CD4-positive, alpha-beta T cell treated with Interleukin-15 for 1 hour (primary cell): ENCODE data around the gene PRKN.

Experiments used
- DNase-seq: peaks from one replicate; pipeline ENCODE4 v3.0.0-alpha.2; 2020

The PRKN gene

DNA sequence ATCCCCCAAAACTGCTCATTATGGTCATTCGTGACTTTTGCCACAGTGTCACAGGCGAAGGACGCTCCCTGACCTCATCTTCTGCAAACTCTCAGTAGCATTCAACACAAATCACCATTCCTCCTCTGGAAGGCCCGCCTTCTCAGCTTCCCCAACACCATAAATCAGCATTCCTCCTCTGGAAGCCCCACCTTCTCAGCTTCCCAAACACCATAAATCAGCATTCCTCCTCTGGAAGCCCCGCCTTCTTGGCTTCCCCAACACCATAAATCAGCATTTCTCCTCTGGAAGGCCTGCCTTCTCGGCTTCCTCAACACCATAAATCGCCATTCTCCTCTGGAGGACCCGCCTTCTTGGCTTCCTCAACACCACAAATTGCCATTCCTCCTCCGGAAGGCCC lies 1165.7 kb downstream of the PRKN start:
- no peak for DNase-seq

DNA sequence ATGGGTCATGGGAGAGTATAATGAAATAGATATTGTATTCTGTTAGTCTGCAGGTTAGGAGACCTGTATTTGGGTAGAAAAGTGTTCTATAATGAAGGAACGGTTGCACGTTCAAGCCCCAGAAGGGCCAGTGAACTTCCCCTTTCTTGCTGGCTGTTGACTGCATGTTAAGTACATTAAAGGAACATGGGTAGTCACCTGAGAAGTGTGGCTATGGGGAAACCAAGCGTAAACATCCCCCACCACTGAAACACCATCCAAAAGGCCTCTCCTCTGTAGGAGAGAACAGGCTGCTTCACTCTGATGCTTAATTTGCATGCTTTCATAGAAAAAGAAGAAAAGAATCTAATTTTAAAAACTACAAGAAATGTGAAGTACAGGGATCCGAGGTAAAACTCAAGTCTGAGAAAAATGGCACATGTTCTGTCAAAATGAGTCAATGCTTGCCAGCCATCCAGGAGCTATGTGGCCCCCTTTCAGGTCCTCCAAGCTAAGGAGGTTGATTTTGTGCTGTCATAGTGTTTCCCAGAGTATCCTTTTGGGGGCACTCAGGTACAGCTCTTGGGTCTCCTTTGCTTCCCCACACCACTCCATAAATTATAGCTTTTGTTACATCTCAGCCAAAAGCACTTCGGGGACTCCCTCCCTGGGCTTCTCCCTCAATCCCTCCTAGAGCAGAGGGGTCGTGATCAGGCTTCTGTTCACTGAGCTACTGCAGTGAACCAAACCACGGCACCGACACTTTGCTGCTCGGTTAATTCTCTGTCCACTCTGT lies 1170.0 kb downstream of the PRKN start:
- no peak for DNase-seq

DNA sequence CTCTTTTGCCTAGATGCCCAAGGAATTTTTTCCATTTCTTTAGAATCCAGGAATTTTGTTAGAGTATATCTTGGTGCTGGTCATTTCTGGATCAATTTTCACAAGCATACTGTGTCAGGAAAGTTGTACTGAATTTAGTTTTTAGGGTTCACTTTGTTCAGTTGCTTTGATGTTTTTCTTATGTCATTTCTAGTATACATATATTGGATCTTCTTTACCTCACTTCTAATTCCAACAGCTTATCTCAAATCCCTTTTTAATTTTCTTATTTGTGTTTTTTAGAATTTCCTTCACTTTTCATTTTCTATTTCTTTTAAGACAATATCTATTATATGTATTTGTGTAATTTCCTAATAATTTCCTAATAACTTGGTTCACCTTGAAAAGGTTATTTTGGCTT lies 1172.7 kb downstream of the PRKN start:
- DNase-seq, result no peak

DNA sequence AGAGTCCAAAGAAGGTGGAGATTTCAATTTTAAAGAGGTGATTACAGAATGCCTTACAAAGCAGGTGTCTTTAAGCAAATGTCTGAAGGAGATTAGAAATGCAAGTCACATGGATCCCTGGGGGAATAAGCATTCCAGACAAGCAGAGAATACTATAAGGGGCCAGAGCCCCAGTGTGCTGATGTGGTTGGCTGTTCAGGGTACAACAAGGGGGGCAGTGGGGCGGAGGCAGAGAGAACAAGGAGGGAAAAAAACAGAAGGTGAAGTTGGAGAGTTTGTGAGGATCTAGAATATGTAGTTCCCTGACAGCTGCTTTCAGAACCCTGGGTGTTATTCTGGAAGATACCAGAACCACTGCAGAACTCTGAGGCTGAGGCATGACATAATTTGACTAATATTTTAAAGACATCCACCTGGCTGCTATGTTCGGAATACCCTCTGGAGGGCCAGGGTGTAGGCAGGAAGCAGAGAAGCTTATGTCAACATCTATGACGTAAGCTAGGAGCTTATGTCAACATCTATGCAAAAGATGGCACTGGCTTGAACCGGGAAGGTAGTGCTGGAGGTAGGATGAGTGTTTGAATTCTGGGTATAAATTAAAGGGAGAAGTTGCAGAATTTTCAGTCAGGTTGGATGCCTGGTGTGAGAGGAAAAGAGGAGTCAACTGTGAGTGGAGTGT lies 1177.5 kb downstream of the PRKN start:
- no peak for DNase-seq

DNA sequence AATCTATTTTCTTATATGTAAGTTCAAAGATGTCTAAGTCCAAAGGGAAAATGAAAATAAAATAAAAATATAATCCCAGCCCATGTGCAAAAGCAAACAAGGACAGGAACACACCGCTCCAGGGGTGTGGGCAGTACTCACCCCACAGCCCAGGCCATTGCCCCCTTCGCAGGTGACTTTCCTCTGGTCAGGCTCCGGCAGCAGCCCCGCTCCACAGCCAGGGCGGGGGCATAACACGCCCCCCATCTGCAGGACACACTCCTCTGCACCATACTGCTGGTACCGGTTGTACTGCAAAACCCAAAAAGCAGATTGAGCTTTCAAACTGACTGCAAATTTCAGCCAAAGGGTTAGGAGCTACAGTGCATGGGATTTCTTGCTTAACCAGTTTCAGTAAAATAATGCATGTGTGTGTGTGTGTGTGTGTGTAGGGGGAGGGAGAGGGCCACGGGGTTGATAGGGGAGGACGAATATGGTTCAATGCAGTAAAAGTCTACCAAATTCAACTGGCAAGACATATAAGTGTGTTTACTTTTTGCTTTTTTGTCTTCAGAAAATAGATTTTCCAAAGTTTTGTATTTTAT lies 1178.8 kb downstream of the PRKN start:
- DNase-seq, result no peak

DNA sequence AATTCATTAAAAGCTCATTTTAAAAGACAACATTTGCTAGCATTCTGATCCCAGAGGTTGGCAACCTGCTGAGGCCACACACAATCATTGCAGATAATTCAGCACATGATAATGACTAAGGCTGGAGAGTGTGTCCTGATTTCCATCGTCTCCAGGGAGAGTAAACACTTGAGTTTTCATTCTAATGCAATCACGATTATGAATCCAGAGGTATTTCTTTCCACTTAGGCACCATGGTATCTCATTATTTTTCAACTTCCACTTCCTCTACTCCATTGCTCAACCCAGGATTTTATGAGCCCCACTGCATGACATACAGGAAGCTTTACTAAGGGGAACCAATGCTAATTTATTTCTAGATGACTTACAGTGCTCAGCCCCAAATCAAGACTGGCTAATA lies 1179.9 kb downstream of the PRKN start:
- DNase-seq, result no peak

DNA sequence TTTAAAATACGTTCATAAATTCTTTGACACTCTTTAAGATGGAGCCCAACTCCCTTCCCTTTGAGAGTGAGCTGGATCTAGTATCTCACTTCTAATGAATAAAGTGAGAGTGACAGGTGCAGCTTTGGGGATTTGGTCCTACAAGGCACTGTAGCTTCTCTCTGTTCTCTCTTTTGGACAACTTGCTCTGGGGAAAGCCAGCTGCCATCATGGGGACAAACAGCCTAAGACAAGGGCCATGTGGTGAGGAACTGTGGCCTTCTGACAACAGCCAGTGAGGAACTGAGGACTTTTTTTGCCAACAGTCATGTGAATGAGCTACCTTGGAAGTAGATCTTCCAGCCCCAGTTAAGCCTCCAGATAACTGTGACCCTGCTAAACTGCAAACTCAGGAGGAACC lies 1180.9 kb downstream of the PRKN start:
- no peak for DNase-seq

DNA sequence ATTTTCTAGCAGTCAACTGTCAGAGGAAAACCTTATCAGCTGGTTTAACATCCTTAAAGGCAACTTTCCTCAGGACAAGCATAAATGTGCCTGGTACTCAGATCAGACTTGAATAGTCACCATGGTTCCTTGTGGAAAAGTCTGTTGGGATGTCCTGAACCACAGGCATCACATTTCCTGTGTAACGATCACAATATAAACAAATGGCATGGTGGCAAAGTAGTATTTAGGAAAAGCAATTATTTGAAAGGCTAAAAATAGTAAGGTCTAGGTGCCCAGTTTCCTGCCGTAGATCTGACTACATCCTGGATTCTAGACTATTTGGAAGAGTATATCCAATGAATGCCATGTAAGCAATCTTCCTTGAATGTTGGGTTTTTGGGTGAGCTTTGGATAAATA lies 1181.8 kb downstream of the PRKN start:
- DNase-seq, result no peak

DNA sequence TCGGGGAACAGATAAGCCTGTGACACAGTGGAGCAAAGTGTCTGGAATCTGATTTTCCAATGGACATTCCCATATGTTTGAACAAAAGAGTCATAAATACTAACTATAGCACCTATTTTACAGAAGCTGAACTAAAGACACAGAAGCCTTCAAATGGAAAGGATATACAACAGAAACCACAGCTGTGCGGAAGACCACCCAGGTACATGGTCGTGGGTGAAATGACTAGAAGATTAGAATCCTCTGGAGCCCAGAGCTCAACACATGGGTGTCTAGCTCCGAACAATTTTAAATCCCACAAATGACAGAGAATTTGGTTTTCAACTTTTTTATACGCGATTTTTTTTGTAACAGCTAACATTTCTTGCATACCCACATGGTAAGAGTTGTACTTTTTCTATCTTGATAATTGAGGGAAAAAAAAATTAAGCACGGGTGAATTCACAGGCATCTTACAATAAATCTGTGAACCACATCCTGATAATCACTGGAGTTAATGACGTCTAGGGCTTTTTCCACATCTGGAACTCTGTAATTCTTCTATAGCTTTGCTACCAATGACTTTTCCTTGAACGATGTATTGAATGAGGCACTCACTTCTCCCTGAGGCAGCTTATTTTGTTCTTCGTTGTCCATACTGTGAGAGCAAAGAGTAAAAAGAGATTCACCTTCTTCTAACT lies 1182.6 kb downstream of the PRKN start:
- no peak for DNase-seq

DNA sequence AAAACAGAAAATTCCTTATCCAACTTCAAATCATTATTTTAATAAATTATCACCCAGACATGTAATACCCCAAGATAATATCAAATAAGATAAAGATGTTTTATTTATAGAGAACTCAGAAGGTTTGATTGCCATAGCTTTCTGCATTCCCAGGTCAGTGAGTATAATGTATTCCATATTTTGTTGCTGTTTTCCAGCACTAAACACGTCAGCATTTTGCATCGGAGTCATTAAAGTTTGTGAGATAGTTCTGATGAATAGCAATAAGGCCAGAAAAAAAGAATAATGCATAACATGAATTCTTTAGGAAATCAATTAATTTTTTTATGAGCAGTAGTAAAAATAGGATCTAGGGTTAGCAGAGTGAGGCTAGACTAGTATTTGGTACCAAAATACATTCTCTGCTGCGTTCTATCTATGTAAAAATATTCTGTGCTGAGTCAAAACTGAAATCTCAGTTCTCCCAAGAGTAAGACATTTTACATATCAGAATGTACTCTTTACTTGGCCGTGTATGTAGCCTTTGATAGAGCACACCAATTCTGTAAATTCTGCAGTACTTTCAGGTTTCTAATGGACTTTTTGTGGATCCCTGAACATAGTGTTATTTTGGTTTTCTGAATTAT lies 1183.8 kb downstream of the PRKN start:
- DNase-seq, result no peak

DNA sequence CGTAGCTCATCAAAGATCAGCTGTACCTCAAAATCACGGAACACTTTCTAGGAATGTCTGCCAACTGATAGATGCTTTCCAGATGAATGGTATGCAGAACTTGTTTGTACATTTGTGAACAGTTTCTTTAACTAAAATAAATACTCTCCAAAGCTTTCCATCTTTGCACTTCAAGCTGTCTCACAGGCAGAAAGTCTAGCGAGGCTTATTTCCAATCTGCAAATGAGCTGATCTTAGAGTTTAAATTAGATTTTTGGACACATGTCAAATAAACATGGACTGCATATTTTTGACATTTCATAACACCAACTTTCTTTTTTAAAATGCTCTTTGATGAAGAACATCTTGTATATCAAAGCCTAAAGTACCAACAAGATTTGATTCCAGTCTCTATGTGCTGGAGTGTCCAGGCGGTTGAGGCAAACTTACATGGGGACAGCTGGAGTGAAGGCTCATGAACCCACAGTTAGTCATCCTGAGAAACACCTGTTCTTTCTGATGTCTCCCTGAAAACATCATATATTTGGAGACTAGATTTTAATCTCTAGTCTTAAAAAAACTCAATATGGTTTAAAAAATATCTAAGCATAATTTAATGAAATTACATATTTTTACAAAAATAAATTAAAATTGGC lies 1185.1 kb downstream of the PRKN start:
- no peak for DNase-seq

DNA sequence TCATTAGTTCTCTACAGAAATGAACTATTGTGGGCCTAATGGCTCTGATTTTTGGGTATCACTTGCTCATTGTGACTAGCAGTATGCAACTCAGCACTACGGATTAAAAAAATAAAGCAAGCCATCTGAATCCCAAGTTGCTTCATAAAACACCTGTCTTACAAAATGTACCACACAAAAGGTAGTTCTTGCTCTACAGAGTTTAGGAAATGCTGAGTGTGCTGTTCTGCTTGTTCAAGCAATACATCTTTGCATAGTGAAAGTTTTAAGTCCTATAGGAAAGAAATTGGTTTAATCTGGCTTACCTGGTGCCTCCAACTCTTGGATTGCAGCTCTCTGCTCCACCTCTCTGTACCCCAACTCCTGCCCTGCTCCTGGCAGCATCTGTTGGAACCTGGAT lies 1187.0 kb downstream of the PRKN start:
- DNase-seq, result no peak

DNA sequence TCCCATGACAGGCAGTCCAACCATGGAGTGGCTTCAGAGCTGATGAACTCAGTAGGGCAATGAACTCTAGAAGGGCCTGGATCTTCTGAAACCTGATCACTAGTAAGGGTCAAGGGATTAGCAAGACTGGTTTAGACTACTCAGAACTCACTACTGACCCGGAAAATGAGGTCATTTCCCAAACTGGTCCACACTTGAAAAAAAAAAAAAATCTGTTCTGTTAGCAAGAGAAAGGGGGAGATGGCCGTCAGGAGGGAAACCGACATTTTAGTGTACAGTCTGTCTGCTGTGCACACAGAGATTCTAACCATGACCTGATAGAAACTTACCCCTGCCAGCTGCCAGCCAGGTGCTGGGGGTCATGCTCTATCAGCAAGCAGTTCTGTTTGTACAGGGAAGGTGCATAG lies 1191.3 kb downstream of the PRKN start:
- DNase-seq, result no peak

DNA sequence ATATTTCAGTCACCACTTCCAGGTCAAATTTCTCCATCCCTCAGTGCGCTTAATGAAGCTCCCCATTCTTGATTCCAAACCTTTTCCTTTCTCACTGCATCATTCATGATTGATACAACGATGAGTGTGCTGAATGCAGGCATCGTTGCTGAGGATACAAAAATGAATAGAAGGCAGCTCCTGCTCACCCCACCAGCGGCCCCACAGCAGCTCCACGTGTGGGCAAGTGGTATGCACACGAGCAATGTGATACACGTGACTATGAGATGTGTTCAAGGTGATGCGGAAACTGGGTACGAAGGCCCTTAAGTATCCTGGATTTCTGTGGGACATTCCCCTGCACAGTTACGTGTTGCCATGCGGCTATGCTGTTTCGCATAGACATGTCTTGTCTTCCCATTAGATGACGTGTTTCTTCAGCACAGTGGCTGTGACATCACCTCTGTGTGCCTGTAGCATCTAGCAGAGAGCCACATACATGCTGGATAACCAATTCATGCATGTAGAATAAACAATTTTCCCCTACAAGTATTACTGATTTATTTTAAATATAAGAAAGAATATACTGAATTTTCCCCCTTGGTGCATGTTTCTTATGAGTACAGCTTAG lies 1193.2 kb downstream of the PRKN start:
- no peak for DNase-seq

DNA sequence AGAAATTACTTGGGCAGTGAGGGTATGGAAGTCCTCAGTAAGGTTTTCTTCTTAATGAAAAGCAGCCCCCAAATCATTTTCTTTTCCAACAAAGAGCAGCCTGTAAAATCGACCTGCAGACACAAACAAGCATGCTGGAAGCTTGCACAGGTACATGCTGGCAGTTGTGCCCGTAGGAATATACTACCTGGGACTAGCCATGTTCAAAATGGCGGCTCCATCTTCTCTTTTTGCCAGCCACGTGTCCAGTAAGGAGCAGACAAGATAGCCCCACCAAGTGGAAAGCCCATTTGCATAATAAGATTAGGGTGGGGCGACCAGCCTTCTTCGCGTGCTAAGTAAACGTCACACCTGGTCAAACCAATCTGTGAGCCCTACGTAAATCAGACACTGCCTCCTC lies 1194.3 kb downstream of the PRKN start:
- no peak for DNase-seq

DNA sequence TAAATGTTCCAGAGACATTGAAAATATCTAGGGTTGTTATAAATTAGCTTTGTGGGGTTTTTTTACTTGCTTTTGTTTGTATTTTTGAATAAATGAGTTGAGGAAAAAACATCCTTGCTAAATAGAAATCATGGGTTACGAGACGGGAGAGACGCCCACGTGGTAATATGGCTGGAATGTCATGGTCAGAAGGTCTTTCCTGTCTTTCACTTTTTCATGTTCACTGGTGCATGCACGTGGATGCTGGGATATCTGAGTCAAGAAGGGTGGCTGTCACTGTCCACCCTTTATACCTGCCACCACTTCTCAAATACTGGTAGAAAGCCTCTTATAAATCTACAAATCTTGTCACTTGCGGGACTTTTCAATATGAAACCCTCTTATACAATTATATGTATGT lies 1195.0 kb downstream of the PRKN start:
- DNase-seq, result no peak

DNA sequence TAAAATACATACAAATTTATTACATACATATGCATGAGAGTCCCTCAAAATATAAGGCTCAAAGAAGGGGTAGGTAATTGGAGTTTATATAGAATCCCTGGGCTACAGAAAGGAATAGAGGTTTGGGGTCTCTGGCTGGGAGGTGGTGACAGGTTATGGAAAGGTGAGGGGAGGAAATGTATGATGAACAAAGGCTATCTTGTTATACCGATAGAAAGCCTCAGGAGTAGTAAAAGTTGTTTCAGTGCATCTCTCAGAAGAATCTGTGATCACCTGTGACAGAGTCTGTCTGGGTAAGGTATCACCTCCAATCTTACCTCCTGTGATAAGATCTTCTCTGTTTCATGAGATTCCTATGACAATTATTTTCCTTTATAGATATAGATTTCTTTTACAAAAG lies 1200.8 kb downstream of the PRKN start:
- DNase-seq, result no peak

DNA sequence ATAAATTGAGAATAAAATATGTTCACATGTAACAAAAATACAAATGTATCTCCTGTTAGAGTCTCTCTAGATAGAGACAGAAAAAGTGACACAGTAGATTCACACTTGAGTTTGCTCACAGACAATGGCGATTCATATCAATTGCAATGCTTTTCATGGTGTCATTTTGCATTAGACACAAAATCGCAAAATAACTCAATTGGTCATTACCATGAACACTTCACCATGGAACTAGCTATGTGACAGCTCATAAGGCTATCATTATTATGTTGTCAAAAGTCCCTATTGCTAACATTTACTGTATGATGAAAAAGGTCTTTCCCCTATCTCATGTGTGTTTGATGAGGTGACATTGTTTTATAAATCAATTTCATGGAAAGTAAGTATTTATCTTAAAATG lies 1204.2 kb downstream of the PRKN start:
- no peak for DNase-seq

DNA sequence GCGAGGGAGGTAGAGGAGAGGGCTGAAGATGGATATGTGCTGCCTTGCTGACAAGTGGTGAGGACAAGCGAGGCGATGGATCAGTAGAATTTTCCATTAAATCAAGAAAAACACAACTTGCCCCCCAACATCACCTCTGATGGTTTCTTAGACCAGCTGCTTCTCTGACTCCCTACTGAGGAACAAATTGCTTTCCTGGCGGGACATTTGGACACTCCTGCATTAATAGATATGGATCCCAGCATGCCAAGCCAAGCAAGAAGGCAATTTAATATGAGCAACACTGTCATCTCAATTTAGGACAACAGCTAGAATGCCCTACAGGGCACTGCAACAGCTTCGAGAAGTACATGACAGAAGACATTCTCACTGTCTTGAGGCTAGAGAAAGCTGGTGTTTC lies 1205.3 kb downstream of the PRKN start:
- no peak for DNase-seq

DNA sequence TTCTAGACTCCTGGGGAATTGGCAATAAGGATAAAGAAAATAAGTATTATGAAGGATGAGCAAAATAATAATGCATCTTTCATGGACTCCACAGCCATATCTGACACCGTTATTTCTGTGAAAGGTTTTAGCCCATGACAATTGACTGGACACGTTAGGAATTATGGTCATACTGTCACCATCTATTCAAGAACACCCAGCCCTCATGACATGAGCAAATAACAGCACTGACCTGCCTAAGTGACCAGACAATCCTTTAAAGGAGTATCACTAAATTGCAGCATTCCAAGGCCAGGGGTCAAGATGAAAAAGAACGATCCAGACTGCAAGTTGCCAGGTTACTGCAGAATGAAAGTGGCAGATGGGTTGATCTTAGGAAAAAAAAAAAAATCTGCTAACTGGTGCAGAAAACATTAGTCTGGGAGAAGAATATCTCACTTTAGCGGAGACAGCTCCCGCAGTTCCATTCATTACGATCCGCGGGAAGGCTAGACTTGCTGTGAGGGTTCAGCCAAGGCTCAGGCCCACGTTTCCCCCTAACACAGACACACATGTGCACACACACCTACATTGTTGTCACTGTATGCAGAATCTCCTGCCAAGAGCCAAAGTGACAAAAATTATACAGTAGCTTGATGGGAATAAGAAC lies 1216.0 kb downstream of the PRKN start:
- no peak for DNase-seq

DNA sequence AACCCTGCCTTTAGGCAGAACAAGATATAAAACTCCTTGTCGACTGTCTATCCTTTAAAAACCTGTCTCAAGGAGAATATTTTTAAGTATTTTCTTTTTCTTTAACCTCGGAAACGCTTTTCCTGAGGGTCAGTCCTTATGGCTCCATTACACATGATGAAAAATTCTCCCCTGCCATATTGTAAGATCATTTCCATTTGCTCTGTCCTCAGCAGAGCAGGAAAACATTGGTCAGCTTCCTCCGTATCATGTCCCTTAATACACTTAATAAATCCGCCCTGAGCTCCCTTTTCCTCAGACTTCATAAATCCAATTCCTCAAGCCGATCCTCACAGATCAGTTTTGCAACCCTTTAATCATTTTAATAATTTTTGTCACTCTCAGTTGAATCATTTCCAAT lies 1219.2 kb downstream of the PRKN start:
- DNase-seq, result no peak

DNA sequence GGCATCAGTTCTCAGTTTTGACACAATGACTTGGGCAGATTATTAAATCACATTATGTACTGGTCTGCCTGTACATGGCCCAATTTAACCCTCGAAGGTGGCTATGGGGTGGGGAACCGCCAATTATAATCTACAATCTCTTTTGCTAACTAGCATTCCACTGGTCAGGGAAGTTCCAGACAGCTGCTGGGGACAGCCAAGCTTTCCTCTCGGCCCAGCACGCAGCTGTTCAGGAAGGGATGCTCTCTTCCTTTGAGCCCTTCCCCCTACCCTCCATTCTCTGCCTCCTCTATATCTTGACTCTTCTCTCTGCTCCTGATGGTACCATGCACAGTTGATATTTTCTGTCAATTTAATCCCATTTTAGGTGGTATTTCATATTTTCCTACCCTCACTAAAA lies 1220.2 kb downstream of the PRKN start:
- no peak for DNase-seq
